SH-SY5Y (cell line): ENCODE measurements around the gene SEMA4B.

Experiments
- GATA2 ChIP-seq: IDR thresholded peaks from 2 replicates; pipeline ENCODE4 v1.6.1; 2011; ENCODE audit warnings: mild to moderate bottlenecking, low read depth, low read length
- GATA3 ChIP-seq: IDR thresholded peaks from 2 replicates; pipeline ENCODE4 v1.6.1; 2011; ENCODE audit warnings: low read depth, mild to moderate bottlenecking, low read length, moderate library complexity

SEMA4B gene

DNA sequence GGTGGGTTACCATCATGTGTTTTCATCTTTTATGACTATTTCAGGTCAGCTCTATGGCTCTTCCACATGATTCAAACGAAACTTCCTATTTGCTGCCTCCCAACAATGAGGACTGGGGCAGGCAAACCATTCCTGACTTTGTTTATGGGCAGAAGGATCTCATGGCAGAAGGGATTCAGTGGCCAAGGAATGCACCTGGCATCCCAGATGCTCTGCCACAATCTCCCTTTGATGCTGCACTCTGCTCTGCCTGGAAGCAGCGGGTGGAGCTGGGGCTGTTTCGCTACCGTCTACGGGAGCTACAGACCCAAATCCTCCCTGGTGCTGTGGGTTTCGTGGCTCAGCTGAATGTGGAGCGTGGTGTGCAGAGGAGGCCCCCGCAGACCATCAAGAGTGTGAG, 39.7 kb downstream of the SEMA4B start:
- no peak for TF ChIP-seq GATA2
- TF ChIP-seq GATA3: no peak

DNA sequence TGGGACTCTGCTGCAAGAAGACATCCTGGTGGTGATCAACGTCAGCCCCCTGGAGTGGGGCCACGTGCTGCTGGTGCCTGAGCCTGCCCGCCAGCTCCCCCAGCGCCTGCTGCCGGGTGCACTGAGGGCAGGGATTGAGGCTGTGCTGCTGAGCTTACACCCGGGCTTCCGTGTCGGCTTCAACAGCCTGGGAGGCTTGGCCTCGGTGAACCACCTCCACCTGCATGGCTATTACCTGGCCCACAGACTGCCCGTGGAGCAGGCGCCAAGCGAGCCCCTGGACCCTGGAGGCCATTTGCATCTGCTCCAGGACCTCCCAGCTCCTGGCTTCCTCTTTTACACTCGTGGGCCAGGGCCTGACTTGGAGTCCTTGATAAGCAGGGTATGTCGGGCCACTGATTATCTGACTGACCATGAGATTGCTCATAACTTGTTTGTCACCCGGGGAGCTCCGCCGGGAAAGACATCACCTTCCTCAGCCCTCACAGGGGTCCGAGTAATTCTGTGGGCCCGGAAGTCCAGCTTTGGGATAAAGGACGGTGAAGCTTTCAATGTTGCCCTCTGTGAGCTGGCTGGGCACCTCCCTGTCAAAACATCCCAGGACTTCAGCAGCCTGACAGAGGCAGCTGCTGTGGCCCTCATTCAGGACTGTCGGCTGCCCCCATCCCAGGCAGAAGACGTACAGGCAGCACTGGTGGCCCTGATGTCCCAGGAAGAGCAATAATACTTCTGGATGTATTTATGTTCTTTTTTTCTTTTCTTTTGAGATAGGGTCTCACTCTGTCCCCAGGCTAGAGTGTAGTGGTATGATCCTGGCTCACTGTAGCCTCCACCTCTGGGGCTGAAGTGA, 40.4 kb downstream of the SEMA4B start:
- no peak for TF ChIP-seq GATA2
- no peak for TF ChIP-seq GATA3

DNA sequence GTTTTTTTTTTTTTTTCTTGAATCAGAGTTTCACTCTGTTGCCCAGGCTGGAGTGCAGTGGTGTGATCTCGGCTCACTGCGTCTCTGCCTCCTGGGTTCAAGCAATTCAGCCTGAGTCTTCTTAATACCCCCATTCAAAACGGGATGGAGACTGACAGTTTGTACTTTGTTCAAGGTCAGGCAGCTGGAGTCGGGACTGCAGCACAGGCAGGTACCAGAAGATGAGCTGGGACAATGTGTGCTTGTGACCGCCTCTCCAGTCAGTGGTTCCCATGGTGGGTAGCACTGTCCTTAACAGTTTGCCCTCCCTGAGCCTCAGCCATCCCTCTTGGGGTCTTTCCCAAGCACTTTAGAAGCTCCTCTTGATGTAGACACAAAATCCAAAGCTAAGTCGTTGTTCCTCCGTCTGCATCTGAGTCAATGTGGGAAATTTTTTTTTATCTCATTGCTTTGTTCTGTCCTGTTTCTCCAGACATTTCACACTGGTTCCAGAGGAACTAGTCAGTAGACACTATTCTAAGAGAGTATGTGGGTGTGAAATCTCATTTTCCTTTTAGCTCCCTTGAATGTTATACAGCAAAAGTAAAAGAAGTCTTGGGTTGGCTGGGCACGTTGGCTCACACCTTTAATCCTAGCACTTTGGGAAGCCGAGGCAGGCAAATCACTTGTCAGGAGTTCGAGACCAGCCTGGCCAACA, 43.0 kb downstream of the SEMA4B start:
- TF ChIP-seq GATA2 (no peak), GATA3 (no peak)

DNA sequence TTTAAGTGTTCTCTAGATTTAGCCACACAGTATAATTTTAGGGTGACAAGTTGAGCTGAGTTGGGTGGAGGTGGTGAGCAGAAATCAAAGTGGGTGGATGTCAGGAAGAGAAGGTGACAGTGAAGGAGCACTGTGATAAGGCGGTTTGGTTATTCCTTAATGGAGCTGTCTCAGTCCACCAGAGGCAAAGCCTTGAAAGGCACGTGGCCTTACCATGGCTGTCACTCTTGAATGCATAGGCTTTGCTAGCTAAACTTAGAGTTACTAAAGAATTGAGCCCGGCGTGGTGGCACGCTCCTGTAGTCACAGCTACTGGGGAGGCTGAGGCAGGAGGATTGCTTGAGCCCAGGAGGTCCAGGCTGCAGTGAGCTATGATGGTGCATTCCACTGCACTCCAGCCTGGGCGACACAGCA, 47.7 kb downstream of the SEMA4B start:
- TF ChIP-seq GATA3 (no peak), GATA2 (no peak)

DNA sequence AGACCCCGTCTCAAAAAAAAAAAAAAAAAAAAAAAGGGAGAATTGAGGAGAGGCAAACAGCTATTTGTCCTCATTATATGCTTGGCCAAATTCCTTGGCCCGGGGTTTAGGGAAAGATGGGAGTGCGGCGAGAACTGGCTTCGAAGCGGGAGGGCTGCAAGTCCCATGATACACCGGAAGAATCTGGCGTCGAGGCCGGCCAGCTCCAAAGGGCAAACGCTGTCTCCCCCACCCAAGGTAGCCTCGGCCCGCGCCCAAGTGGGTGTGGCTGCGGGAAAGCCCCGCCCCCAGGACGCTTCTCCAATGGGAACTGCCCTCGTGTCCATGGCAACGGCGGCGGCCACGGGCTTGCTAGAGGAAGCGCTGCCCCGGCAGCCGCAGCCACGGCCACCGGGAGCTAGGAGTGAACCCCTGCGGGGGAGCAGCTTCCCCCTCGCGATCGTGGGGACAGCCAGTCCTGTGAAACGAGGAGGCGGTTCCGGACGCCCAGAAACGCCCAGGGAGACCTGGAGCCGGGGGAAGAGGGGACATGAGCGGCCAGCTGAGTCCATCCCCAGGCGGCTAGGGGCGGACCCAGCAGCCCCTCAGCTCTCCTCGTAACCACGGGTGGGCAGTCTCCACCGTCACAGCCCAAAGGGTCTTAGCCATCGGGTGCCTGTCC, 48.2 kb downstream of the SEMA4B start, which contains the start of gene TTLL13:
Gene TTLL13 (plus strand): TSS at position 354 of the 661 bp plus-strand sequence. CDS start 1,075 bp downstream, outside the sequence.
- TF ChIP-seq GATA3: no peak
- no peak for TF ChIP-seq GATA2

DNA sequence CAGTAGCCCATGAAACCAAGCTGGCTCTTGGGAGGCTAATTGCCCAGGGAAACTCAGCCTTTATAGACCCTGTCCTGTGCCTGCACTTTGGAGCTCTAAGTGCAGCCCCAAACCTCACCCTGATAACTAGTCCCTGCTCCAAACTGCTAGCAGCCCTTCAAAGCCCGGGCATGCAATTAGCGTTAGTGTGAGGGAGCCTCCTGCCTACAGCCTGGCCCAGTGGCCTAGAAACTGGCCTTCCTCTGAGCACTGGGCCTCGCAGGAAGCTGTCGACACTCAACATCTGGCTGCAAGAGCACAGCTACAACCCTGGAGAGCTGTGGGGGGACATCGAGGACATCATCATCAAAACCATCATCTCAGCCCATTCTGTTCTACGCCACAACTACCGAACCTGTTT, 56.6 kb downstream of the SEMA4B start:
- TF ChIP-seq GATA2: no peak
- TF ChIP-seq GATA3: no peak

DNA sequence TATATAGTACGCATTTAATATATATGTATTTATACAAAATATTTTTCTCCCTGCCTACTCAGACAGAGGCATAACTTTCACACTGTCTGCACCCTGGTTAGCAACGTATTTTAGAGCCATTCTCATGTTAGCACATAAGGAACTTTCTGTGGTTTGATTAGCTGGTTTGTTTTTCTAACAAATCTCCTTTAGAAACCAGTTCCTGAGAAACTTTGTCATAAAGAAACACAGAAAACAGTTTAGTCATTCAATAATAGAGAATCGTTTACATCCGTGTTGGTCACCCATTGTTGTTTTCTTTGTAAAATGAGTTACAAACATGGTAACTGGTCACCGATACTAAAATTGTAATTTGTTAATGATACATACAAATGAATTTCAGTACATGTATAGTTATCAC, 58.4 kb downstream of the SEMA4B start:
- TF ChIP-seq GATA3 (no peak), GATA2 (no peak)

DNA sequence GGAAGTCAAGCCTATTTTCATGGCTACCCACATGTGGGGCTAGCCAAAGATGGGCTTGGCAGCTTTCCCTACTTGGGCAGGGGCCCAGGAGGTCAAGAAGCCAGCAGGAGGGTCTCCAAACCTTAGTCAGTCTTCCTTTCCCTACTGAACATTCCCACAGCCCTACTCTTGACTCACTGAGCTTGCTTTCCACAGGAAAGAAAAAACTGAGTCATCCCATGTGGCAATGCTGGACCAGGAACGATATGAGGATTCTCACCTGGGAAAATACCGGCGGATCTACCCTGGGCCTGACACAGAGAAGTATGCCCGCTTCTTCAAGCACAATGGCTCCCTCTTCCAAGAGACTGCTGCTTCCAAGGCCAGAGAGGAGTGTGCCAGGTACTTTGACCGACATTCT, 60.7 kb downstream of the SEMA4B start:
- TF ChIP-seq GATA3 (no peak), GATA2 (no peak)

DNA sequence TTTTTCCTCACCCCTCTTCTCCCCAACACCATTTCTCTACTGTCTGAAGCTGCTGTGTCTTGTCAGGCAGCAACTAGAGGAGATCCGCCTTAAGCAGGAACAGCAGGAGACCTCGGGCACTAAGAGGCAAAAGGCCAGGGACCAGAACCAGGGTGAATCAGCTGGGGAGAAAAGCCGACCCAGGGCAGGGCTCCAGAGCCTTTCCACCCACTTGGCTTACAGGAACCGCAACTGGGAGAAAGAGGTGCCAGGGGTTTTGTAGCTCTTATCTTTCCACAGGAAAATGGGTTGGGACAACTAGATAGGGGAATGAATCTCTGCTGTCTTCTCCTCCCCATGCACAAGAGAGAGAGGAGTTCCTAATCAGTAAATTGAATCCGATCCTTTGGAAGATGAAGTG, 61.3 kb downstream of the SEMA4B start:
- TF ChIP-seq GATA3 (no peak), GATA2 (no peak)

DNA sequence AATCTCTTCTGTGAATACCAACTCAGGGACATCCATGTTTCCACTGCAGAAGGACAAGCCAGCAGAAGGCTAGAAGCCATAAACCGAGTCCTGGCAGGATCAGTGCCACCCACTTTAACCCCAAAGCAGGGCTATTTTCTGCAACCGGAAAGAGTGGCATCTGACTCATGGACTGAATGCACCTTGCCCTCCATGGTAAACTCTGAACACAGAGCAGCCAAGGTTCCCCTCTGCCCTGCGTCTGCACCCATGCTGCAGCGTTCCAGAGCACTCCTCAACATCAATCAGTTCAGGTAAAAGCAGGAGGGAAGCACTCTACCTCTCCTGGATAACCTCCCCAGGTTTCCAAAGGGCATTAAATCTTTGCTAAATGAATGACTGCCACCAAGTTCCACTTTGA, 63.5 kb downstream of the SEMA4B start:
- no peak for TF ChIP-seq GATA2
- no peak for TF ChIP-seq GATA3

DNA sequence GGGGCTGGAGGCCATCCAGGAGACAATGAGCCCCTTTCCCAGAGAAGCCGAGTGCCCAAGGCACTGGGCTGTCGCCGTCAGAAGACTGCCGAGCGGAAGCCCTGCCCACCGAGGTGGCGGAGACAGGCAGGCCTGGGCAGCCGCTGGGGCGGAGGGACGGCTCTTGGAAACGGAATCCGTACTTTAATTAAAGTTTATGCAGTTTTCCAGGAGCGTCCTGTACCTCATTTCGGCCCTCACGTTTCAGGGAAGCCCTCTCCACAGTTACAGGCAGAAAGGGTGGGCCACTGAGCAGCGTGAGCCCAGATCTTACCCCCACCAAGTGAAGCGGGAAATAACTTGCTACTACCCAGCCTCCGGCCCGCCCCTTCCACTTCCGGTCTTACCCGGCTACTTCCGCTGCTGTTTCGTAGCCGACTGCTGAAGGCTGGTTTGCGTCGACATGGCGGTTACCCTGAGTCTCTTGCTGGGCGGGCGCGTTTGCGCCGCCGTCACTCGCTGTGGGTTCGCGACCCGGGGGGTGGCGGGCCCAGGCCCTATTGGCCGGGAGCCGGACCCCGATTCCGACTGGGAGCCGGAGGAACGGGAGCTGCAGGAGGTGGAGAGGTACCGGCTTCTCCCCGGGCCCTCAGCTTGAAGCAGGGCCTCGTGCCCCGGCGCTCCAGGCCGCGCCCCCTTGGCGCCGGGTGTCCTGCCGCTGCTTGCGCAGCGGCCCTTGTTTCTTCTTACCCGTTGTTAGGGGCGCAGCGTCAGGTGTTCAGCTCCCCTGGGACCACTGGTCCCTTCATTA, 64.3 kb downstream of the SEMA4B start, which contains the start of gene NGRN:
Gene NGRN (plus strand): TSS at position 402 of the 790 bp plus-strand sequence. CDS start 41 bp downstream, at position 443.
- TF ChIP-seq GATA2 (no peak), GATA3 (no peak)

DNA sequence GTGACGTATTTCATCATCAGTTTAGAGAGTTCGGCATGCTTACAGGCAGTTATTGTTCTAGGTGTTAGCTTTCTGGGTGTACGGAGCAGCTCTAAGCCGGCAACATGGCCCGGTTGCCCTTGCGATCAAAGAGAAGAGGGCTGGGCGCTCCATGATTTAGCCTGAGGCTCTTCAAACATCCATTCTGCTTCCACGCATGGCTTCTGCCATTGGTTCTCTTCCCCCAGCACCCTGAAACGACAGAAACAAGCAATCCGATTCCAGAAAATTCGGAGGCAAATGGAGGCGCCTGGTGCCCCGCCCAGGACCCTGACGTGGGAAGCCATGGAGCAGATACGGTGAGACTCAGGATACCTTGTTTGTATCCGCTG, 64.9 kb downstream of the SEMA4B start:
- no peak for TF ChIP-seq GATA3
- TF ChIP-seq GATA2: no peak

DNA sequence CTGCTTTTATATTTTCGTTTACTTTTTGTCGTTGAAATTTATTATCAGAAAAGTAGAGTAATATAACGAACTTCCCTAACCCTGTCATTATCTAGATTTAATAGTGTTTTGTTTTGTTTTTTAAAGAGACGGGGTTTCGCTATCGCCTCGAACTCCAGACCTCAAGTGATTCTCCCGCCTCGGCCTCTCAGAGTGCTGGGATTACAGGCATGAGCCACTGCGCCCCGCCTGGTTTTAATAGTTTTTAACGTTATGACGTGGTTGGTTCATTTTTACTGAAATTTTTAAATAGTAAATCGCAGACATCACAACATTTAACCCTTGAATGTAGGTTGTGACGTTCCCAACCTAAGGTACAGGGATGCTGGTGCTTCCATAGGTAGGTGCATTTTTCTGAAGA, 65.4 kb downstream of the SEMA4B start:
- TF ChIP-seq GATA3: no peak
- TF ChIP-seq GATA2: no peak

DNA sequence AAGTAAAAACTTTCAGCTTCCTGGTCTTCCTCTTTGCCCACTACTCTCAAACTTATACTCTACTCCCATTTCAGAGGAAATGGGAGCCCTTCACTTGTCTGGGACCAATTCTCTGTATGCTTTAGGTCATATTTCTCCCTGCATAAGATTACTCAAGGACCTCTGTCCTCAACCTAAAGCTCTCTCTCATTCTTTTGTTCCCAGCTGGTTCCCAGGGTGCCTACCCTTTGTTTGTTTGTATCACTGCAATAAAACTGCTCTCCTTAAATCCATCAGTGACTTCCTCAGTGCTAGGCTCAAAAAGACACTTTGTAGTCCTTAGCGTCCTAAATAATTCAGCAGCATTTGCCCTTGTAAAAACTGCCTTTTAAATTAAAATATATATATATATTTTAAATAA, 67.3 kb downstream of the SEMA4B start:
- TF ChIP-seq GATA3: no peak
- no peak for TF ChIP-seq GATA2
